GM12878 (cell line): ENCODE results near the gene LRP10. TPM values are rescaled to one million over a fixed set of nuclear protein-coding genes. Genes with fewer than 3 reads are reported as not detected.

Experiments
- ASH2L ChIP-seq: fragments of 300-600, 200-600 bp; sonication (generic); IDR thresholded peaks from 2 replicates; pipeline ENCODE4 v1.6.1; 2017; ENCODE audit warnings: low read depth, mild to moderate bottlenecking, borderline replicate concordance
- BRCA1 ChIP-seq: IDR thresholded peaks from 2 replicates; pipeline ENCODE4 v1.6.1; 2011; ENCODE audit warnings: low read depth, low read length, improper control_type of control experiment
- CREM ChIP-seq: IDR thresholded peaks from 2 replicates; pipeline ENCODE4 v1.6.1; 2014; ENCODE audit warnings: antibody characterized with exemption, low read depth
- EED ChIP-seq: sonication (generic); IDR thresholded peaks from 2 replicates; pipeline ENCODE4 v1.6.1; 2016; ENCODE audit warnings: antibody characterized with exemption, low read depth
- HCFC1 ChIP-seq: fragments of 150-350 bp; IDR thresholded peaks from 2 replicates; pipeline ENCODE4 v1.6.1; 2014; ENCODE audit warnings: low read length
- HSF1 ChIP-seq: fragments of 150-350 bp; IDR thresholded peaks from 2 replicates; pipeline ENCODE4 v1.6.1; 2014; ENCODE audit warnings: mild to moderate bottlenecking, low read depth, low read length
- LARP7 ChIP-seq: fragments of 450-650 bp; IDR thresholded peaks from 2 replicates; pipeline ENCODE4 v1.6.1; 2017; ENCODE audit warnings: mild to moderate bottlenecking
- NR2C2 ChIP-seq: IDR thresholded peaks from 2 replicates; pipeline ENCODE4 v1.6.1; 2011; ENCODE audit warnings: borderline replicate concordance, low read depth; ENCODE audit not compliant: control insufficient read depth, insufficient read length
- NRF1 ChIP-seq: conservative IDR thresholded peaks from 2 replicates; pipeline ENCODE4 v1.6.1; 2011; ENCODE audit warnings: mild to moderate bottlenecking, low read depth, low read length, improper control_type of control experiment
- PKNOX1 ChIP-seq: fragments of 450-650 bp; IDR thresholded peaks from 2 replicates; pipeline ENCODE4 v1.6.1; 2016; ENCODE audit warnings: mild to moderate bottlenecking
- POLR2A ChIP-seq: IDR thresholded peaks from 2 replicates; pipeline ENCODE4 v1.6.1; 2011; ENCODE audit warnings: low read depth, mild to moderate bottlenecking, low read length
- POLR2AphosphoS5 ChIP-seq: IDR thresholded peaks from 2 replicates; pipeline ENCODE4 v1.6.1; 2011; ENCODE audit warnings: mild to moderate bottlenecking, low read length, inconsistent platforms
- RAD51 ChIP-seq: fragments of 450-650 bp; IDR thresholded peaks from 2 replicates; pipeline ENCODE4 v1.6.1; 2016; ENCODE audit warnings: moderate library complexity, mild to moderate bottlenecking, inconsistent platforms
- RELB ChIP-seq: fragments of 450-650 bp; IDR thresholded peaks from 2 replicates; pipeline ENCODE4 v1.6.1; 2017; ENCODE audit warnings: low read depth, mild to moderate bottlenecking, moderate library complexity
- SIX5 ChIP-seq: IDR thresholded peaks from 2 replicates; pipeline ENCODE4 v1.6.1; 2011; ENCODE audit warnings: mild to moderate bottlenecking, low read depth, low read length, moderate library complexity; ENCODE audit not compliant: severe bottlenecking
- SMAD1 ChIP-seq: fragments of 450-650 bp; IDR thresholded peaks from 2 replicates; pipeline ENCODE4 v1.6.1; 2018; ENCODE audit warnings: mild to moderate bottlenecking, low read depth; ENCODE audit not compliant: partially characterized antibody
- SMARCA5 ChIP-seq: fragments of 450-650 bp; IDR thresholded peaks from 2 replicates; pipeline ENCODE4 v1.6.1; 2017; ENCODE audit warnings: mild to moderate bottlenecking
- ZNF24 ChIP-seq: fragments of 450-650 bp; IDR thresholded peaks from 2 replicates; pipeline ENCODE4 v1.6.1; 2017; ENCODE audit warnings: antibody characterized with exemption, mild to moderate bottlenecking
- polyA plus RNA-seq, 11 experiments: library from polyadenylated mRNA; depleted of rRNA in 4 of 11; unstranded in 6 of 11; stranded (reverse) in 5 of 11; fragments of >200 nt; fragmentation: Nextera tagmentation in 4 of 11; fragmentation: Illumina TruSeq in 1 of 11; extraction: Ambion mirVana in 4 of 11; extraction: Trizol in 1 of 11; gene quantifications; 1 replicate in 1 of 11; 2 replicates in 10 of 11; pipeline versions ENCODE4 v1.2.1 to v1.2.3, GENCODE V29; 2011 to 2016; ENCODE audit warnings: inconsistent platforms in 2 of 11, missing spikeins in 2 of 11, low read depth in 1 of 11
- total RNA-seq, 4 experiments: library from RNA; depleted of rRNA in 3 of 4; stranded (reverse); fragments of >200 nt in 3 of 4; fragmentation: Illumina TruSeq in 1 of 4; extraction: Trizol in 1 of 4; gene quantifications; 2 replicates each; pipeline versions ENCODE4 v1.2.1 to v1.2.3, GENCODE V29; 2013 to 2021
- TF ChIP-seq, protein P1 (sequence below): fragments of 450-650 bp; IDR thresholded peaks from 2 replicates; pipeline ENCODE4 v1.6.1; 2017; ENCODE audit warnings: antibody characterized with exemption, mild to moderate bottlenecking, moderate library complexity
- TF ChIP-seq, protein P2 (sequence below): fragments of 450-650 bp; IDR thresholded peaks from 2 replicates; pipeline ENCODE4 v1.6.1; 2014; ENCODE audit warnings: mild to moderate bottlenecking
- TF ChIP-seq, protein P3 (sequence below): fragments of 450-650 bp; IDR thresholded peaks from 2 replicates; pipeline ENCODE4 v1.6.1; 2017; ENCODE audit warnings: mild to moderate bottlenecking

LRP10 gene
- total and polyA plus RNA-seq, 10 of the 15 experiments (the other 5 are each of a cell fraction or from before 2014, with no cell fraction given): 3.0 to 56.9 (median 20.9) TPM

DNA sequence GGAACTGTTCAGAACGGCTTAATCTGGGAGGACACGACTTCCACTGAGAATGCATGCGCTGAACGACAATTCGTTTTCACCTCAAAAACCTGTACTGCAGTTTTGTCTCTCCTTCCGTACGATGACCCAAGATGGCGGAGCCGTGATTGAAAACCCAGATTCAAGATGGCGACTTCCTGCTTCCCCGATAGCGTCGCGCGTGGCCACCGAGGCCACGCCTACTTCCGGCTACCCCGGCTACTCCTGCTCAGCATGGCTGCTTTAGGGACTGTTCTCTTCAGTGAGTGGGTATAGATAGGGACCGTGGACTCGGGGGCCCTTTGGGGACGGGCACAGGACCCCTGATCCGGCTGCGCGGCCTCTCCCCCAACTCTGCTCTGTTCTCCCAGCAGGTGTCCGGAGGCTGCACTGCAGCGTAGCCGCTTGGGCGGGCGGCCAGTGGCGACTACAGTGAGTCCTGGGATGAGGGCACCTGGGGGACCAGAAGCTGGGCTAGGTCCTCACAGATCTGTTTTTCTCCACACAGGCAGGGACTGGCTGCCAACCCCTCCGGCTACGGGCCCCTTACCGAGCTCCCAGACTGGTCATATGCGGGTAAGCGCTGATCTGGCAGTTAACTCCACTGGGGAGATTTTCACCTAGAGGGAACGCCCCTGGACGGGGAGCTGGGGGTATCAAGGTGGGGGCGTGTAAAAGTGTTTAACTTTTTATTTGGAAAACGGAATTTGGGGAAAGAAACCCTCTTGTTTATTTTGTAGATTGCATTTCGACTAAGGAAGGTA is 41.7 kb upstream of the LRP10 start, which contains the start of gene MRPL52 (continued):
- TF ChIP-seq, protein P1, sequence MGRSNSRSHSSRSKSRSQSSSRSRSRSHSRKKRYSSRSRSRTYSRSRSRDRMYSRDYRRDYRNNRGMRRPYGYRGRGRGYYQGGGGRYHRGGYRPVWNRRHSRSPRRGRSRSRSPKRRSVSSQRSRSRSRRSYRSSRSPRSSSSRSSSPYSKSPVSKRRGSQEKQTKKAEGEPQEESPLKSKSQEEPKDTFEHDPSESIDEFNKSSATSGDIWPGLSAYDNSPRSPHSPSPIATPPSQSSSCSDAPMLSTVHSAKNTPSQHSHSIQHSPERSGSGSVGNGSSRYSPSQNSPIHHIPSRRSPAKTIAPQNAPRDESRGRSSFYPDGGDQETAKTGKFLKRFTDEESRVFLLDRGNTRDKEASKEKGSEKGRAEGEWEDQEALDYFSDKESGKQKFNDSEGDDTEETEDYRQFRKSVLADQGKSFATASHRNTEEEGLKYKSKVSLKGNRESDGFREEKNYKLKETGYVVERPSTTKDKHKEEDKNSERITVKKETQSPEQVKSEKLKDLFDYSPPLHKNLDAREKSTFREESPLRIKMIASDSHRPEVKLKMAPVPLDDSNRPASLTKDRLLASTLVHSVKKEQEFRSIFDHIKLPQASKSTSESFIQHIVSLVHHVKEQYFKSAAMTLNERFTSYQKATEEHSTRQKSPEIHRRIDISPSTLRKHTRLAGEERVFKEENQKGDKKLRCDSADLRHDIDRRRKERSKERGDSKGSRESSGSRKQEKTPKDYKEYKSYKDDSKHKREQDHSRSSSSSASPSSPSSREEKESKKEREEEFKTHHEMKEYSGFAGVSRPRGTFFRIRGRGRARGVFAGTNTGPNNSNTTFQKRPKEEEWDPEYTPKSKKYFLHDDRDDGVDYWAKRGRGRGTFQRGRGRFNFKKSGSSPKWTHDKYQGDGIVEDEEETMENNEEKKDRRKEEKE: no peak
- peak; percentile 79 for TF ChIP-seq POLR2AphosphoS5
- peak; percentile 67 for TF ChIP-seq CREM
- TF ChIP-seq PKNOX1: peak; percentile 38; the same call in 1 of the 2 replicates
- TF ChIP-seq SMARCA5: no peak
- TF ChIP-seq, protein P2, sequence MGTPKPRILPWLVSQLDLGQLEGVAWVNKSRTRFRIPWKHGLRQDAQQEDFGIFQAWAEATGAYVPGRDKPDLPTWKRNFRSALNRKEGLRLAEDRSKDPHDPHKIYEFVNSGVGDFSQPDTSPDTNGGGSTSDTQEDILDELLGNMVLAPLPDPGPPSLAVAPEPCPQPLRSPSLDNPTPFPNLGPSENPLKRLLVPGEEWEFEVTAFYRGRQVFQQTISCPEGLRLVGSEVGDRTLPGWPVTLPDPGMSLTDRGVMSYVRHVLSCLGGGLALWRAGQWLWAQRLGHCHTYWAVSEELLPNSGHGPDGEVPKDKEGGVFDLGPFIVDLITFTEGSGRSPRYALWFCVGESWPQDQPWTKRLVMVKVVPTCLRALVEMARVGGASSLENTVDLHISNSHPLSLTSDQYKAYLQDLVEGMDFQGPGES: 0 out of 2 replicates have a peak, but pooled peaks have one; percentile 6
- TF ChIP-seq ASH2L: no peak
- TF ChIP-seq SMAD1: no peak
- no peak for TF ChIP-seq NR2C2
- TF ChIP-seq HCFC1: peak; percentile 73
- TF ChIP-seq ZNF24: no peak
- peak; percentile 92 for TF ChIP-seq RELB
- no peak for TF ChIP-seq HSF1
- peak; percentile 79 for TF ChIP-seq LARP7
- no peak for TF ChIP-seq BRCA1
- no peak for TF ChIP-seq NRF1
- peak; percentile 80 for TF ChIP-seq POLR2A
- TF ChIP-seq, protein P3, sequence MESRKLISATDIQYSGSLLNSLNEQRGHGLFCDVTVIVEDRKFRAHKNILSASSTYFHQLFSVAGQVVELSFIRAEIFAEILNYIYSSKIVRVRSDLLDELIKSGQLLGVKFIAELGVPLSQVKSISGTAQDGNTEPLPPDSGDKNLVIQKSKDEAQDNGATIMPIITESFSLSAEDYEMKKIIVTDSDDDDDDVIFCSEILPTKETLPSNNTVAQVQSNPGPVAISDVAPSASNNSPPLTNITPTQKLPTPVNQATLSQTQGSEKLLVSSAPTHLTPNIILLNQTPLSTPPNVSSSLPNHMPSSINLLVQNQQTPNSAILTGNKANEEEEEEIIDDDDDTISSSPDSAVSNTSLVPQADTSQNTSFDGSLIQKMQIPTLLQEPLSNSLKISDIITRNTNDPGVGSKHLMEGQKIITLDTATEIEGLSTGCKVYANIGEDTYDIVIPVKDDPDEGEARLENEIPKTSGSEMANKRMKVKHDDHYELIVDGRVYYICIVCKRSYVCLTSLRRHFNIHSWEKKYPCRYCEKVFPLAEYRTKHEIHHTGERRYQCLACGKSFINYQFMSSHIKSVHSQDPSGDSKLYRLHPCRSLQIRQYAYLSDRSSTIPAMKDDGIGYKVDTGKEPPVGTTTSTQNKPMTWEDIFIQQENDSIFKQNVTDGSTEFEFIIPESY: no peak
- TF ChIP-seq RAD51: peak; percentile 28; the same call in 1 of the 2 replicates
- peak; percentile 41 for TF ChIP-seq SIX5
- TF ChIP-seq EED: peak; percentile 9; the same call in 1 of the 2 replicates
